Upper lobe of left lung (tissue), 4 donors: Measurements from ENCODE around the gene MMP24.

Source experiments
- CTCF ChIP-seq, 6 experiments: fragments of 450-650 bp in 4 of 6; fragments of 200-600 bp in 2 of 6; sonication (generic) in 2 of 6; IDR thresholded peaks; one replicate each; pipeline ENCODE4 v1.5.1; 2016 to 2019; ENCODE audit warnings: antibody characterized with exemption in 6 of 6
- EP300 ChIP-seq, 4 donors: sonication (generic); formaldehyde crosslinking; IDR thresholded peaks; one replicate each; pipeline ENCODE4 v1.5.1; 2017; ENCODE audit warnings: antibody characterized with exemption in 4 of 4, control low read depth in 2 of 4
- POLR2A ChIP-seq, 4 donors: fragments of 450-650 bp; IDR thresholded peaks; one replicate each; pipeline ENCODE4 v1.5.1; 2016 to 2017; ENCODE audit warnings: antibody characterized with exemption in 4 of 4, mild to moderate bottlenecking in 2 of 4
- POLR2AphosphoS5 ChIP-seq, 2 donors: sonication (generic); formaldehyde crosslinking; IDR thresholded peaks; one replicate each; pipeline ENCODE4 v1.5.1; 2017; ENCODE audit warnings: antibody characterized with exemption in 2 of 2

- TF ChIP-seq CTCF (IDR thresholded peaks at IDR 0.05): no peak
- no peak for TF ChIP-seq POLR2AphosphoS5 (IDR thresholded peaks at IDR 0.05)
- no peak for TF ChIP-seq POLR2A (IDR thresholded peaks at IDR 0.05)
- no peak for TF ChIP-seq EP300 (IDR thresholded peaks at IDR 0.05)
Measured at GRCh38 chr20:35319192-35319870, 92.8 kb downstream of the MMP24 start.
